A549 treated with DMSO at 1 μM for 4 hours (cell line): ENCODE measurements around the gene SERINC2. TPM values are rescaled to one million over a fixed set of nuclear protein-coding genes. Genes with fewer than 3 reads are reported as not detected.

Experiments
- total RNA-seq: library from RNA; stranded (reverse); fragments of 200-300 nt; extraction: Qiagen RNA extraction; gene quantifications from 5 replicates; pipeline ENCODE4 v1.2.3, GENCODE V29; 2022; ENCODE audit warnings: low read depth

SERINC2 gene
- total RNA-seq: 19.5 to 30.6 TPM (median 23.9 TPM) in 5 replicates

GRCh38 chr1:31412732-31413404, at the start of gene SERINC2:
Gene SERINC2, plus strand, starts transcription at chr1:31413213. Its CDS starts 53 bp downstream, at chr1:31413266.

GRCh38 chr1:31373056-31373896, 39.7 kb upstream of the SERINC2 start, which contains the start of gene FABP3:
Gene FABP3, minus strand, starts transcription at chr1:31373076. Its CDS starts 62 bp downstream, at chr1:31373014.

Other genes with a start within 250 kb of the SERINC2 start
- gene NKAIN1, start 173.3 kb upstream of the SERINC2 start, total RNA-seq: 0.82 to 1.5 TPM (median 1.3 TPM) in 5 replicates
- 47.6 to 51.9 TPM (median 50.1 TPM) in 5 replicates for gene SNRNP40, start 116.4 kb upstream of the SERINC2 start, total RNA-seq
- gene ZCCHC17, start 116.2 kb upstream of the SERINC2 start, total RNA-seq: 23.5 to 26.6 TPM (median 24.0 TPM) in 5 replicates
- gene FABP3, start 40.1 kb upstream of the SERINC2 start, total RNA-seq: not detected in 5 replicates
- 0.53 to 1.0 TPM (median 0.95 TPM) in 5 replicates for gene TINAGL1, start 163.3 kb downstream of the SERINC2 start, total RNA-seq
- not detected in 5 replicates for gene HCRTR1, start 204.5 kb downstream of the SERINC2 start, total RNA-seq
- 42.3 to 48.6 TPM (median 47.8 TPM) in 5 replicates for gene PEF1, start 231.7 kb downstream of the SERINC2 start, total RNA-seq